Cardiac muscle cell (in vitro differentiated cells and primary cell): ENCODE data around the gene MGMT. TPM values are rescaled to one million over a fixed set of nuclear protein-coding genes. Genes with fewer than 3 reads are reported as not detected.

Experiments used
- DNase-seq, 2 donors: peaks; one replicate each; pipeline versions ENCODE4 v3.0.0 to v3.0.0-alpha.2; 2010 to 2017; ENCODE audit warnings: low read depth in 1 of 2, low spot score in 1 of 2
- H3K27ac ChIP-seq: fragments of 200-600 bp; sonication (generic); 2 replicates; pipeline ENCODE4 v1.5.1; 2016
- H3K27me3 ChIP-seq: fragments of 200-600 bp; sonication (generic); 2 replicates; pipeline ENCODE4 v1.6.0; 2016; ENCODE audit warnings: control low read depth
- H3K36me3 ChIP-seq: fragments of 200-600 bp; sonication (generic); 2 replicates; pipeline ENCODE4 v1.5.1; 2016; ENCODE audit warnings: control low read depth
- H3K4me1 ChIP-seq: fragments of 200-600 bp; sonication (generic); 2 replicates; pipeline ENCODE4 v1.8.1; 2017; ENCODE audit warnings: low read depth, mild to moderate bottlenecking, mixed run types
- H3K4me3 ChIP-seq: fragments of 200-600 bp; sonication (generic); 2 replicates; pipeline ENCODE4 v1.5.1; 2016; ENCODE audit warnings: mild to moderate bottlenecking
- H3K9me3 ChIP-seq: fragments of 200-600 bp; sonication (generic); 2 replicates; pipeline ENCODE4 v1.5.1; 2017; ENCODE audit warnings: low read depth, mild to moderate bottlenecking, control low read depth
- CTCF ChIP-seq: IDR thresholded peaks from 2 replicates; pipeline ENCODE4 v1.5.1; 2012; ENCODE audit warnings: low read depth, mild to moderate bottlenecking, low read length
- polyA plus RNA-seq: library from polyadenylated mRNA; unstranded; fragments of >200 nt; fragmentation: Nextera tagmentation; extraction: Ambion mirVana; gene quantifications from 2 replicates; pipeline ENCODE4 v1.2.1, GENCODE V29; 2016
- total RNA-seq: library from RNA; depleted of rRNA; stranded (reverse); fragments of >200 nt; gene quantifications from 2 replicates; pipeline ENCODE4 v1.2.3, GENCODE V29; 2016

MGMT gene
- total and polyA plus RNA-seq, 2 experiments from 2014 or later = 21.8 to 28.0 TPM

DNA sequence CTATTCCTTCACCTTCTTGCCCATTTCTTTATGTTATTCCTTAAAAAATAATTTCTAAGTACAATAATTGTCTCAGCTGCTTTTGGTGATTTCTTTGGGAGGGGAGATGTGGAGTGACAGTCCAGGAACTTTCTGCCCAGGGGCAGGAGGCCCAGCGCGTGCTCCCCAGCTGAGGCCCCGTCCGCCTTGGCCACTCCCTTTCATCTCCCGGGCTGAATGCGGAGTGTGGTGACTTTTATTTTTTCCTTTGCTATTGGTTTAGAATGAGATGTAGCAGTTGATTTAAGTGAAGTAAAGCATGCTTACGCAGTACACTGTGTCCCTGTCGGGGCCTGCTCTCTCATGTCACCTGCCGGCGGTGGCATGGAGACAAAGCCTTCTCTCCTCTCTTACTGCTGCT is 141.6 kb downstream of the MGMT start:
- TF ChIP-seq CTCF = no peak

GRCh38 chr10:129609551-129609950 is 142.5 kb downstream of the MGMT start:
- H3K4me1 ChIP-seq = no peaks in the 10 kb centered on the region
- H3K27me3 ChIP-seq = no peaks in the 10 kb centered on the region
- no peak for TF ChIP-seq CTCF
- H3K36me3 ChIP-seq = no peaks in the 10 kb centered on the region
- no peak overlapping the region for H3K27ac ChIP-seq
- H3K4me3 ChIP-seq = no peak overlapping the region
- H3K9me3 ChIP-seq = no peaks in the 10 kb centered on the region
- DNase-seq = no peak

More for the DNA sequence above, 141.6 kb downstream of the MGMT start:
- H3K9me3 ChIP-seq = no peaks in the 10 kb centered on the region
- H3K4me1 ChIP-seq = no peaks in the 10 kb centered on the region
- no peak overlapping the region for H3K27ac ChIP-seq
- DNase-seq = no peak
- no peak overlapping the region for H3K4me3 ChIP-seq
- no peaks in the 10 kb centered on the region for H3K27me3 ChIP-seq
- H3K36me3 ChIP-seq = no peaks in the 10 kb centered on the region

DNA sequence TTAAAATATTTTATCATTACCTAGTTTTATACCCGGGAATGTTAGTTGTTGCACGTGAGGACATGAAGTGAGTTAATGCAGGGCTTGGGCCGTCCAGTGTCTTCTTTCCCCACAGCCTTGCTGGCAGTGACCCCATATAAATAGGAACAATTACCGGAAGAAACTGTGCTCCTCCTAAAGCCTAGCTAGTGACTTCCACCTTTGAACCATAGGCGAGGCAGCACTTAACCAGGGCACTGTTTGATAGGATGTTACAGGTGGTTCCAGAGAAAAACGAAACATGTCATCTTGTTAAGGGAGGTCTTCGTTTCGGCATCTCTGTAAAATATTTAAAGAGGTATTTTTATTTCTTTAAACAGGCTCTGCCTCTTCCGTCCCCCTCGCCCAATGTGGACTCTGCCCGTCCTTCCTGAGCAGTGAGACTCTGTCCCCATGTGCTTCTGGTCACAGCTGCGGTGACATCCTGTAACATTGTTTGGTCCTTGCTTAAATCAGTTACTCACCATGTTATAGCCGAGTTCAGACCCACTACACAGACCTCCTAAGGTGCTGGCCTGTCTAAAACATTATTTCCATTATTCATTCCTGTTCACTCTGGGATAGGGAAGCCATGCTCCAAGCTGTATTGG is 145.6 kb downstream of the MGMT start:
- Histone ChIP-seq H3K9me3 (no peaks in the 10 kb centered on the region), H3K27ac (no peak overlapping the region), H3K4me3 (no peak overlapping the region), H3K27me3 (no peaks in the 10 kb centered on the region), H3K4me1 (no peaks in the 10 kb centered on the region), H3K36me3 (no peaks in the 10 kb centered on the region)
- no peak for TF ChIP-seq CTCF
- no peak for DNase-seq

- H3K27me3 ChIP-seq = no peaks in the 10 kb centered on the region
- no peaks in the 10 kb centered on the region for H3K4me1 ChIP-seq
- no peak for TF ChIP-seq CTCF
- no peak overlapping the region for H3K4me3 ChIP-seq
- no peak overlapping the region for H3K27ac ChIP-seq
- no peak for DNase-seq
- H3K36me3 ChIP-seq = no peaks in the 10 kb centered on the region
- no peaks in the 10 kb centered on the region for H3K9me3 ChIP-seq
Observed at GRCh38 chr10:129613377-129613980, 146.4 kb downstream of the MGMT start.

DNA sequence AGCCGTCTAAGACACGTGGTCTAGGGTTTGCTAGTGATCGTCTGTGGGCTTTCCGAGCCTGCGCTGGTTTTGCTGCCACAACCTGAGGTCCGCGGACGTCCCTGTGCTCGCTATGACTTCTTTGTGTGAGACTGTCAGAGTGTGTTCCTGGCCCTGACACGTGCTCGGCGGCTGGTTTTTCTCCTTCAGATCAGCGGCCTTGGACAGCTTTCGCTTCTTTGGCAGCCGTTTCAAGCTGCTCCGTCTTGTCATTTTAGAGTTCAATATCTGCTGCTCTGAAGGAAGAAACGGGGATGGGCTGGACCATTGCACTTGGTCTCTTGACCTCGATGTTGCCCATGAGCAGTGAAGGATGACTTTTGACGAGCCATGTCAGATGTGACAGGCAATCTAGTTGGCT is 147.3 kb downstream of the MGMT start:
- Histone ChIP-seq H3K36me3 (no peaks in the 10 kb centered on the region), H3K4me1 (no peaks in the 10 kb centered on the region), H3K4me3 (no peak overlapping the region), H3K9me3 (no peaks in the 10 kb centered on the region), H3K27me3 (no peaks in the 10 kb centered on the region), H3K27ac (no peak overlapping the region)
- no peak for DNase-seq
- TF ChIP-seq CTCF = no peak
